HG02938 (cell line): Measurements from ENCODE around the gene WWOX.

ENCODE experiments used
- ATAC-seq: cut with Tn5 transposase; IDR thresholded peaks from one replicate; pipeline ENCODE4 v1.9.1; 2021; ENCODE audit warnings: mild to moderate bottlenecking, moderate library complexity; ENCODE audit not compliant: unreplicated experiment

Gene WWOX

GRCh38 chr16:78292086-78292843 is 192.8 kb downstream of the WWOX start:
- no peak for ATAC-seq

- ATAC-seq, result no peak
These were observed 193.5 kb downstream of the WWOX start for GRCh38 chr16:78292844-78293380.

- no peak for ATAC-seq
These were observed 195.2 kb downstream of the WWOX start for GRCh38 chr16:78294538-78295225.

- no peak for ATAC-seq
These were observed 197.7 kb downstream of the WWOX start for GRCh38 chr16:78297066-78297666.

GRCh38 chr16:78298986-78299385 is 199.5 kb downstream of the WWOX start:
- ATAC-seq, result no peak

- no peak for ATAC-seq
These were observed 201.0 kb downstream of the WWOX start for GRCh38 chr16:78300469-78300868.

- ATAC-seq, result no peak
These were observed 204.5 kb downstream of the WWOX start for GRCh38 chr16:78303946-78304345.

- ATAC-seq, result no peak
These were observed 206.9 kb downstream of the WWOX start for GRCh38 chr16:78306361-78306760.

GRCh38 chr16:78307824-78308528 is 208.5 kb downstream of the WWOX start:
- ATAC-seq, result no peak

- no peak for ATAC-seq
These were observed 210.3 kb downstream of the WWOX start for GRCh38 chr16:78309763-78310162.

- no peak for ATAC-seq
These were observed 210.7 kb downstream of the WWOX start for GRCh38 chr16:78310196-78310595.

- no peak for ATAC-seq
These were observed 211.6 kb downstream of the WWOX start for GRCh38 chr16:78310990-78311561.

- ATAC-seq, result no peak
These were observed 212.4 kb downstream of the WWOX start for GRCh38 chr16:78311831-78312230.

GRCh38 chr16:78317564-78318240 is 218.2 kb downstream of the WWOX start:
- ATAC-seq, result no peak

GRCh38 chr16:78321620-78322360 is 222.3 kb downstream of the WWOX start:
- ATAC-seq, result no peak

- no peak for ATAC-seq
These were observed 223.9 kb downstream of the WWOX start for GRCh38 chr16:78323315-78323714.

- ATAC-seq, result no peak
These were observed 225.3 kb downstream of the WWOX start for GRCh38 chr16:78324649-78325285.

- no peak for ATAC-seq
These were observed 226.3 kb downstream of the WWOX start for GRCh38 chr16:78325468-78326352.
